GM04503 (cell line): Measurements from ENCODE around the gene MPZ.
"Not testable (repeated sequence)": the region's sequence is repeated elsewhere in the genome, so short reads cannot be mapped to it uniquely, and the experiment has no call there.

Experiments
- DNase-seq: peaks from one replicate; pipeline ENCODE4 v3.0.0-alpha.2; 2012; ENCODE audit warnings: low read depth

Gene MPZ

DNA sequence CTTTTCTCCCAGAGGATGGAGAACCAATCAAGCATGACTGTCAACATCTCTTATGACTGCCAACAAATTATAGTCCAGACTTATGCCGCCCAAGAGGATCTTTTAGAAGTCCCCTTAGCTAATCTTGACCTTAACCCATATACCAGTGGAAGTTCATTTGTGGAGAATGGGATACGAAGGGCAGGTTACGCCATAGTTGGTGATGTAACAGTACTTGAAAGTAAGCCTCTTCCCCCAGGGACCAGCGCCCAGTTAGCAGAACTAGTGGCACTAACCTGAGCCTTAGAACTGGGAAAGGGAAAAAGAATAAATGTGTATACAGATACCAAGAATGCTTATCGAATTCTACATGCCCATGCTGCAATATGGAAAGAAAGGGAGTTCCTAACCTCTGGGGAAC, 54.5 kb downstream of the MPZ start:
- not testable (repeated sequence) for DNase-seq
